ENCODE measurements around the gene RPS26. TPM values are rescaled to one million over a fixed set of nuclear protein-coding genes. Genes with fewer than 3 reads are reported as not detected.

The RPS26 gene
- total RNA-seq, 2 experiments from 2014 or later: 74.6 to 600 TPM

DNA sequence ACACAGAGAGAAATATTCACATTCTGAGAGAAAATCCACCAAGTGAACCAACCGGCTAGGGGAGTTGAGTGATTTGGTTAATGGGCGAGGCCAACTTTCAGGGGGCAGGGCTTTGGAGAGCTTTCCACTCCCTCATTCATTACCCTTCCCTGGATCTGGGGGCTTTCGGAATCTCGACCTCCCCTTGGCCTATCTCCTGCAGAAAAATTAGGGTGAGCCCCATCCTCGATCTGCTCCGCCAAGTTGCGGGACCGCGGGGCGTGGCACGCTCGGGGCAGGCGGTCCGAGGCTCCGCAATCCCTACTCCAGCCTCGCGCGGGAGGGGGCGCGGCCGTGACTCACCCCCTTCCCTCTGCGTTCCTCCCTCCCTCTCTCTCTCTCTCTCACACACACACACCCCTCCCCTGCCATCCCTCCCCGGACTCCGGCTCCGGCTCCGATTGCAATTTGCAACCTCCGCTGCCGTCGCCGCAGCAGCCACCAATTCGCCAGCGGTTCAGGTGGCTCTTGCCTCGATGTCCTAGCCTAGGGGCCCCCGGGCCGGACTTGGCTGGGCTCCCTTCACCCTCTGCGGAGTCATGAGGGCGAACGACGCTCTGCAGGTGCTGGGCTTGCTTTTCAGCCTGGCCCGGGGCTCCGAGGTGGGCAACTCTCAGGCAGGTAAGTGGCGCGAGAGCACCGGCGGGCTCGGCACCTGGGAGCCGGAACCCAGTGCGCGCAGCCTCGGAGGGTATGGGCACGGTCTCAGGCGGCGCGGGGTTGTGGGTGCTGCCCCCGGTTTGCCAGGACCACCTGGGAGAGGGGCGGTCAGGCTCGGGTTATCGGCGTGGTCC lies 38.2 kb downstream of the RPS26 start, which contains the start of gene ERBB3:
ERBB3 (plus strand) TSS at position 443 of the 833 bp plus-strand sequence; CDS start at position 579, 136 bp downstream.
- H3K27ac ChIP-seq (ENCODE audit: low read depth, low read length, poor library complexity, severe bottlenecking): no peak within 1 kb of the TSS
- peak; percentile 14 for DNase-seq (ENCODE audit: low spot score)
- intact Hi-C loops (cut with micrococcal nuclease; ENCODE audit: unreplicated experiment): no loop called here
- POLR2A ChIA-PET: interaction anchor here (0.6 to 0.7 kb wide), 2 partner anchors 107 to 1582 kb away, joined by 3 to 4 read pairs; no protein-coding TSS in a partner anchor
- peaks cover 16% of the 10 kb centered on the region for H3K4me1 ChIP-seq (ENCODE audit: insufficient read depth, low read length, poor library complexity, severe bottlenecking)
- TF ChIP-seq EZH2phosphoT487 (IDR thresholded peaks at IDR 0.05; ENCODE audit: borderline replicate concordance, low read depth, low read length) (no peak), CTCF (conservative IDR thresholded peaks at IDR 0.05; ENCODE audit: low read length) (no peak)
- H3K79me2 ChIP-seq (ENCODE audit: insufficient read depth, low read depth, low read length): no peaks in the 10 kb centered on the region
- BruUV-seq (replicated peaks): no TSS peak
- H3K4me3 ChIP-seq (ENCODE audit: low read depth, low read length, poor library complexity, severe bottlenecking): peak within 1 kb of the TSS; percentile 70
- peak within 1 kb of the TSS; percentile 87 for H3K4me2 ChIP-seq (ENCODE audit: low read length)
- no peaks in the 10 kb centered on the region for H3K36me3 ChIP-seq (ENCODE audit: insufficient read depth, low read length)
- no peaks in the 10 kb centered on the region for H3K9me3 ChIP-seq (ENCODE audit: low read length)
- CTCF ChIA-PET (ENCODE audit: unreplicated experiment): interaction anchor here (1.0 kb wide), 2 partner anchors 15 to 25 kb away, joined by 3 to 4 read pairs; no protein-coding TSS in a partner anchor
- H2AFZ ChIP-seq (ENCODE audit: low read length): peak within 1 kb of the TSS; percentile 85
- H4K20me1 ChIP-seq (ENCODE audit: insufficient read depth, low read length): no peaks in the 10 kb centered on the region
- H3K9me2 ChIP-seq (ENCODE audit: insufficient read depth, low read length): no peaks in the 10 kb centered on the region

GRCh38 chr12:56080556-56081138 lies 38.9 kb downstream of the RPS26 start:
- POLR2A ChIA-PET: interaction anchor here (1.4 kb wide), 1 partner anchor 27 kb away, joined by 6 read pairs; no protein-coding TSS in a partner anchor
- intact Hi-C loops (cut with micrococcal nuclease; ENCODE audit: unreplicated experiment): no loop called here
- no peaks in the 10 kb centered on the region for H4K20me1 ChIP-seq (ENCODE audit: insufficient read depth, low read length)
- H3K4me1 ChIP-seq (ENCODE audit: insufficient read depth, low read length, poor library complexity, severe bottlenecking): peaks cover 16% of the 10 kb centered on the region
- peak overlapping the region; percentile 85; the same call in 1 of the 2 replicates for H2AFZ ChIP-seq (ENCODE audit: low read length)
- TF ChIP-seq CTCF (conservative IDR thresholded peaks at IDR 0.05; ENCODE audit: low read length) (no peak; the same call in 1 of the 2 replicates), EZH2phosphoT487 (IDR thresholded peaks at IDR 0.05; ENCODE audit: borderline replicate concordance, low read depth, low read length) (no peak)
- BruUV-seq (replicated peaks): no TSS peak
- H3K79me2 ChIP-seq (ENCODE audit: insufficient read depth, low read depth, low read length): no peaks in the 10 kb centered on the region
- H3K9me2 ChIP-seq (ENCODE audit: insufficient read depth, low read length): no peaks in the 10 kb centered on the region
- no peaks in the 10 kb centered on the region for H3K9me3 ChIP-seq (ENCODE audit: low read length)
- CTCF ChIA-PET (ENCODE audit: unreplicated experiment): interaction anchor here (0.6 kb wide), 2 partner anchors 98 to 246 kb away, joined by 3 to 8 read pairs; no protein-coding TSS in a partner anchor
- DNase-seq (ENCODE audit: low spot score): peak; percentile 29
- no peak overlapping the region for H3K27ac ChIP-seq (ENCODE audit: low read depth, low read length, poor library complexity, severe bottlenecking)
- no peaks in the 10 kb centered on the region for H3K36me3 ChIP-seq (ENCODE audit: insufficient read depth, low read length)
- H3K4me3 ChIP-seq (ENCODE audit: low read depth, low read length, poor library complexity, severe bottlenecking): peak overlapping the region; percentile 70
- peak overlapping the region; percentile 87 for H3K4me2 ChIP-seq (ENCODE audit: low read length)
